ENCODE data around the gene DOCK4.

GRCh38 chr7:112214268-112214667 lies 8.1 kb upstream of the DOCK4 start:
- TF ChIP-seq CTCF (IDR thresholded peaks at IDR 0.05; ENCODE audit: insufficient read depth, low read length, poor library complexity, severe bottlenecking), result no peak
- TF ChIP-seq EZH2phosphoT487 (conservative IDR thresholded peaks at IDR 0.05; ENCODE audit: low read length), result no peak
